H1 (cell line): ENCODE data around the gene TMEM154. TPM values are rescaled to one million over a fixed set of nuclear protein-coding genes. Genes with fewer than 3 reads are reported as not detected.

Source experiments
- polyA plus RNA-seq, 7 experiments: library from polyadenylated mRNA; depleted of rRNA in 3 of 7; stranded (reverse) in 5 of 7; unstranded in 2 of 7; fragments of >200 nt in 5 of 7; fragments of 200-250 nt in 2 of 7; gene quantifications; 1 replicate in 5 of 7; 2 replicates in 1 of 7; 4 replicates in 1 of 7; pipeline versions ENCODE4 v1.2.1 to v1.2.3, GENCODE V29; 2011 to 2013; ENCODE audit warnings: missing spikeins in 2 of 7, mixed read lengths in 2 of 7
- total RNA-seq: library from RNA; stranded (reverse); fragmentation: NEBNext Ultra II Directional; extraction: Animal tissue kit (Norgen Biotek cat#: 25700); gene quantifications from 2 replicates; pipeline ENCODE4 v1.2.1, GENCODE V29; 2021
- TF ChIP-seq, protein P1 (sequence below): fragments of 300-600 bp; sonication (generic); IDR thresholded peaks from 2 replicates; pipeline ENCODE4 v1.7.1; 2012; ENCODE audit warnings: low read length, moderate library complexity, mild to moderate bottlenecking, inconsistent platforms; ENCODE audit not compliant: insufficient replicate concordance

The TMEM154 gene
- total and polyA plus RNA-seq, 2 of the 8 experiments (the other 6 are each of a cell fraction or from before 2014, with no cell fraction given): 0.33 to 1.2 TPM

DNA sequence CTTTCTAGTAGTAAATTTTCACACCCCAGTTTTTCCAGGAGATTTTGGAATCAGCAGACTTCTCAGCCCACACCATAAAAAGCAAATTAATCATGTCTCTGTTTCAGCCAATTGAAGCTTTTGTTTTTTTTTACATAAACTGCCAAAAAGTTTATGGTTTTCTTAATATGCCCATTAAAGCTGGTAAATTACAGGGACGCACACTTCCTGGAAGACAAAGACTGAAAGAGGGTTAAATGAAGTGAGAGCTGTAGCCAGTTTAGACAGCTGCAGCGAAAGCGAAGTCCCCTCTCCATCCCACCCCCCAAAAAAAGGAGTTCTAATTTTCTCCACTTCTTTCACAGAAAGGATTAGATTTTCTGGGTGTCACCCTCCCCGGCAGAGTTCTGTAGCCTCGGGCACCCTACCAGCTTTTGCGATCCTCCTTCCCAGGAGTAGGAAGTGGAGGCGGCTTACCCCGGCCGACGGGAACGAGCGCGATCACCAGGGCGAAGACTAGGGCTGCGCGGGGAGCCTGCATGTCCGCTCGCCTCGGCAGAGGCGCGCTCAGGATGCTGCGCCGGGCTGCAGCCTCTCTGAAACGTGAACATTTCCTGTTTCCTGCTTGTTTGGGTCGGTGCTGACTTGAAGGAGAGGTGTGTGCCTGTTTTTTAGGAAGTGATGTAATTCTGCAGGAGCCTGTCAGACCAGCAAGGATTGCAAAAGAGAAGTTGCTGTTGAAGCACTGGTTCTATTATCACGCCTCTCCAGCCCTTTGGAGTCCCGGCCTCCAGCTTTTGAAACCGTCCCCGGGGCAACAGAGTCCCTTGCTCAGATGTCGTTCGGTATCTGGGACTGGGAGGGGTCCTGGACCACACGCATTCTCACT is at the start of gene TMEM154 (continued):
- TF ChIP-seq, protein P1, sequence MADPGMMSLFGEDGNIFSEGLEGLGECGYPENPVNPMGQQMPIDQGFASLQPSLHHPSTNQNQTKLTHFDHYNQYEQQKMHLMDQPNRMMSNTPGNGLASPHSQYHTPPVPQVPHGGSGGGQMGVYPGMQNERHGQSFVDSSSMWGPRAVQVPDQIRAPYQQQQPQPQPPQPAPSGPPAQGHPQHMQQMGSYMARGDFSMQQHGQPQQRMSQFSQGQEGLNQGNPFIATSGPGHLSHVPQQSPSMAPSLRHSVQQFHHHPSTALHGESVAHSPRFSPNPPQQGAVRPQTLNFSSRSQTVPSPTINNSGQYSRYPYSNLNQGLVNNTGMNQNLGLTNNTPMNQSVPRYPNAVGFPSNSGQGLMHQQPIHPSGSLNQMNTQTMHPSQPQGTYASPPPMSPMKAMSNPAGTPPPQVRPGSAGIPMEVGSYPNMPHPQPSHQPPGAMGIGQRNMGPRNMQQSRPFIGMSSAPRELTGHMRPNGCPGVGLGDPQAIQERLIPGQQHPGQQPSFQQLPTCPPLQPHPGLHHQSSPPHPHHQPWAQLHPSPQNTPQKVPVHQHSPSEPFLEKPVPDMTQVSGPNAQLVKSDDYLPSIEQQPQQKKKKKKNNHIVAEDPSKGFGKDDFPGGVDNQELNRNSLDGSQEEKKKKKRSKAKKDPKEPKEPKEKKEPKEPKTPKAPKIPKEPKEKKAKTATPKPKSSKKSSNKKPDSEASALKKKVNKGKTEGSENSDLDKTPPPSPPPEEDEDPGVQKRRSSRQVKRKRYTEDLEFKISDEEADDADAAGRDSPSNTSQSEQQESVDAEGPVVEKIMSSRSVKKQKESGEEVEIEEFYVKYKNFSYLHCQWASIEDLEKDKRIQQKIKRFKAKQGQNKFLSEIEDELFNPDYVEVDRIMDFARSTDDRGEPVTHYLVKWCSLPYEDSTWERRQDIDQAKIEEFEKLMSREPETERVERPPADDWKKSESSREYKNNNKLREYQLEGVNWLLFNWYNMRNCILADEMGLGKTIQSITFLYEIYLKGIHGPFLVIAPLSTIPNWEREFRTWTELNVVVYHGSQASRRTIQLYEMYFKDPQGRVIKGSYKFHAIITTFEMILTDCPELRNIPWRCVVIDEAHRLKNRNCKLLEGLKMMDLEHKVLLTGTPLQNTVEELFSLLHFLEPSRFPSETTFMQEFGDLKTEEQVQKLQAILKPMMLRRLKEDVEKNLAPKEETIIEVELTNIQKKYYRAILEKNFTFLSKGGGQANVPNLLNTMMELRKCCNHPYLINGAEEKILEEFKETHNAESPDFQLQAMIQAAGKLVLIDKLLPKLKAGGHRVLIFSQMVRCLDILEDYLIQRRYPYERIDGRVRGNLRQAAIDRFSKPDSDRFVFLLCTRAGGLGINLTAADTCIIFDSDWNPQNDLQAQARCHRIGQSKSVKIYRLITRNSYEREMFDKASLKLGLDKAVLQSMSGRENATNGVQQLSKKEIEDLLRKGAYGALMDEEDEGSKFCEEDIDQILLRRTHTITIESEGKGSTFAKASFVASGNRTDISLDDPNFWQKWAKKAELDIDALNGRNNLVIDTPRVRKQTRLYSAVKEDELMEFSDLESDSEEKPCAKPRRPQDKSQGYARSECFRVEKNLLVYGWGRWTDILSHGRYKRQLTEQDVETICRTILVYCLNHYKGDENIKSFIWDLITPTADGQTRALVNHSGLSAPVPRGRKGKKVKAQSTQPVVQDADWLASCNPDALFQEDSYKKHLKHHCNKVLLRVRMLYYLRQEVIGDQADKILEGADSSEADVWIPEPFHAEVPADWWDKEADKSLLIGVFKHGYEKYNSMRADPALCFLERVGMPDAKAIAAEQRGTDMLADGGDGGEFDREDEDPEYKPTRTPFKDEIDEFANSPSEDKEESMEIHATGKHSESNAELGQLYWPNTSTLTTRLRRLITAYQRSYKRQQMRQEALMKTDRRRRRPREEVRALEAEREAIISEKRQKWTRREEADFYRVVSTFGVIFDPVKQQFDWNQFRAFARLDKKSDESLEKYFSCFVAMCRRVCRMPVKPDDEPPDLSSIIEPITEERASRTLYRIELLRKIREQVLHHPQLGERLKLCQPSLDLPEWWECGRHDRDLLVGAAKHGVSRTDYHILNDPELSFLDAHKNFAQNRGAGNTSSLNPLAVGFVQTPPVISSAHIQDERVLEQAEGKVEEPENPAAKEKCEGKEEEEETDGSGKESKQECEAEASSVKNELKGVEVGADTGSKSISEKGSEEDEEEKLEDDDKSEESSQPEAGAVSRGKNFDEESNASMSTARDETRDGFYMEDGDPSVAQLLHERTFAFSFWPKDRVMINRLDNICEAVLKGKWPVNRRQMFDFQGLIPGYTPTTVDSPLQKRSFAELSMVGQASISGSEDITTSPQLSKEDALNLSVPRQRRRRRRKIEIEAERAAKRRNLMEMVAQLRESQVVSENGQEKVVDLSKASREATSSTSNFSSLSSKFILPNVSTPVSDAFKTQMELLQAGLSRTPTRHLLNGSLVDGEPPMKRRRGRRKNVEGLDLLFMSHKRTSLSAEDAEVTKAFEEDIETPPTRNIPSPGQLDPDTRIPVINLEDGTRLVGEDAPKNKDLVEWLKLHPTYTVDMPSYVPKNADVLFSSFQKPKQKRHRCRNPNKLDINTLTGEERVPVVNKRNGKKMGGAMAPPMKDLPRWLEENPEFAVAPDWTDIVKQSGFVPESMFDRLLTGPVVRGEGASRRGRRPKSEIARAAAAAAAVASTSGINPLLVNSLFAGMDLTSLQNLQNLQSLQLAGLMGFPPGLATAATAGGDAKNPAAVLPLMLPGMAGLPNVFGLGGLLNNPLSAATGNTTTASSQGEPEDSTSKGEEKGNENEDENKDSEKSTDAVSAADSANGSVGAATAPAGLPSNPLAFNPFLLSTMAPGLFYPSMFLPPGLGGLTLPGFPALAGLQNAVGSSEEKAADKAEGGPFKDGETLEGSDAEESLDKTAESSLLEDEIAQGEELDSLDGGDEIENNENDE: no peak
